ENCODE results near the gene POLG2. TPM values are rescaled to one million over a fixed set of nuclear protein-coding genes. Genes with fewer than 3 reads are reported as not detected.

POLG2 gene
- total and polyA plus RNA-seq, 10 of the 15 experiments (the other 5 are each of a cell fraction or from before 2014, with no cell fraction given) = 10.2 to 27.7 (median 22.2) TPM

- TF ChIP-seq MEF2B (IDR thresholded peaks at IDR 0.05; ENCODE audit: partially characterized antibody, poor library complexity, severe bottlenecking) (peak; percentile 75), ZBTB4 (CRISPR knock-in tag; IDR thresholded peaks at IDR 0.05) (no peak), RELA (IDR thresholded peaks at IDR 0.05; ENCODE audit: borderline replicate concordance, partially characterized antibody) (peak; percentile 67), NR2C2 (IDR thresholded peaks at IDR 0.05; ENCODE audit: borderline replicate concordance, control insufficient read depth, insufficient read length, low read depth) (no peak), SMC3 (IDR thresholded peaks at IDR 0.05; ENCODE audit: borderline replicate concordance, low read length) (no peak), ZNF622 (IDR thresholded peaks at IDR 0.05) (no peak), E4F1 (IDR thresholded peaks at IDR 0.05; ENCODE audit: borderline replicate concordance, partially characterized antibody) (peak; percentile 81), IKZF1 (conservative IDR thresholded peaks at IDR 0.05) (peak; percentile 89), JUND (IDR thresholded peaks at IDR 0.05; ENCODE audit: low read depth, low read length) (no peak), ATF3 (IDR thresholded peaks at IDR 0.05; ENCODE audit: borderline replicate concordance, extremely low read depth, low read depth, low read length) (peak; percentile 64; the same call in 1 of the 2 replicates), GABPA (IDR thresholded peaks at IDR 0.05; ENCODE audit: low read depth) (peak; percentile 85), MTA2 (IDR thresholded peaks at IDR 0.05; ENCODE audit: low read depth) (peak; percentile 51), ZNF24 (IDR thresholded peaks at IDR 0.05) (no peak), SIX5 (IDR thresholded peaks at IDR 0.05; ENCODE audit: low read depth, low read length, severe bottlenecking) (peak; percentile 10), RFX5 (IDR thresholded peaks at IDR 0.05; ENCODE audit: low read depth, low read length) (no peak), ZBTB11 (CRISPR knock-in tag; IDR thresholded peaks at IDR 0.05) (peak; percentile 18; the same call in 1 of the 2 replicates), USF1 (IDR thresholded peaks at IDR 0.05; ENCODE audit: borderline replicate concordance, extremely low read length, insufficient read depth, low read depth, low read length) (peak; percentile 88), IRF4 (IDR thresholded peaks at IDR 0.05; ENCODE audit: low read depth, low read length) (peak; percentile 74; the same call in 1 of the 2 replicates)
These were observed 9.9 kb upstream of the POLG2 start, which contains the start of gene CEP95 (continued) for GRCh38 chr17:64506576-64507412.

Data from GM12878 (cell line).